HG03064 (cell line): ENCODE results near the gene SCAND1.

Experiments
- ATAC-seq: cut with Tn5 transposase; IDR thresholded peaks from one replicate; pipeline ENCODE4 v1.9.1; 2021; ENCODE audit warnings: low read depth; ENCODE audit not compliant: unreplicated experiment

SCAND1 gene

DNA sequence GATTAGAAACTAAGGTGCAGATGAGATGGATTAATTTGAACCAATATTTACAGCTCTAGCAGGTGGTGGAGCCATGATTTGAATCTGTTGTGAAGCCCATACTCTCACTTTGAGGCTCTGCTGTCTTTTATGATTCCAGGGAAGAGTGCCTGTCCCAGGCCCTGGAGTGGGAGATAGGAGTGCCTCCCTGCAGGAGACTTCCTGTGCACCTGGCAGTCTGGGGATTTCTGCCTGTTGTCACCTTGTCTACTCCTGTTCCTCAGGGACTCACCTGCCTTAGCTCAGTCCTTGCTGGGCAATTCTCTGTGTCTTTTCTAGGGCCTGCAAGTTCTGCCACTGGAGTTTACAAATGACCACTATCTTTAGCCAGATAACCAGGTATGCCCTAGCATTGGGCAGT lies 46.3 kb downstream of the SCAND1 start:
- ATAC-seq, result no peak

GRCh38 chr20:35907017-35907701 lies 47.1 kb downstream of the SCAND1 start:
- ATAC-seq, result no peak

DNA sequence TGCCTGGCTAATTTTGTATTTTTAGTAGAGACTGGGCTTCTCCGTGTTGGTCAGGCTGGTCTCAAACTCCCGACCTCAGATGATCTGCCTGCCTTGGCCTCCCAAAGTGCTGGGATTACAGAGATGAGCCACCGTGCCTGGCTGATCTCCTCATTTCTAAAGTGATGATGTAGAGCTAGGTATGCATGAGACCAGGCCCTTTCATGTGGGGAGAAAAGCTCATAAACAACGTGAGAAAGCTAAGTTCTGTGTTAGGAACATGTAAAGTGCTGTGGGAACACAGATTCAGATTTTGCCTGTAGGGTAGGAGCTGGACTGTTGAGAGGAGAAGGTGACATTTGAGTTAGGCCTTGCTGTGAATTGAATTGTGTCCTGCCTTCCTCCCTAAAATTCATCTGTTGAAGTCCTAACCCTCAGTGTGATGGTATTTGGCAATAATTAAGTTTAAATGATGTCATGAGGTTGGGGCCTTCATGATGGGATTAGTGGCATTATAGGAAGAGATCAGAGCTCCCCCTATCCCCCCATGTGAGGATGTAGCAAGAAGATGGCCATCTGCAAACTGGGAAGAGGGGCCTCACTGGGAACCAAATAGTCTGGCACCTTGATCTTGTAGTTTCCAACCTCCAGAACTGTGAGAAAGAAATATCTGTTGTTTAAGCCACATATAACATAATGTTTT lies 49.2 kb downstream of the SCAND1 start:
- no peak for ATAC-seq

DNA sequence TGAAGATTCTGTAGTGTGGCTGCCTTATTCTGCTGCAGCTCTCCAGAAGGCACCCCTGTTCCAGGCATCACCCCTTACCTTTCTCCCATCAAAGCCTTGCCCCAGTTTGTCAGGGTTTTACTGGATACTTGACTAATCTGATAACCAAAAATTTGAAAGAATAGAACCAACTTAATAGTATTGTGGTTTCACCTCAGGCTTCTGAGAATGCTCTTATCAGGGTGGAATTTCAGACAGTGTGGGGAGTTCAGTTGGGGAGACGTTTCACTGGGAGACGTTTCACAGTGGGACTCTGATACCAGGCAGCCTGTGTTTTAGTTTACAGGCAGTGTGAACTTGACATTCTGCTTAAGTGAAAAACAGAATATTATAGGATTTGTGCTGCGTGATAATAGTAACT lies 50.5 kb downstream of the SCAND1 start:
- ATAC-seq, result no peak
